Ovary (tissue), 9 donors: Measurements from ENCODE around the gene LSM12. TPM values are rescaled to one million over a fixed set of nuclear protein-coding genes. Genes with fewer than 3 reads are reported as not detected.
A peak's percentile ranks its signal among the peaks of the same experiment; 100 is the strongest.

Experiments
- DNase-seq, 5 donors: peaks; one replicate each; pipeline ENCODE4 v3.0.0-alpha.2; 2019 to 2020
- H3K27ac ChIP-seq, 2 donors: fragments of 200-600 bp; one replicate each; pipeline versions ENCODE4 v1.5.1 to v1.8.0; 2019 to 2022
- H3K27me3 ChIP-seq: fragments of 200-600 bp; one replicate; pipeline ENCODE4 v1.8.0; 2022
- H3K36me3 ChIP-seq: fragments of 200-600 bp; sonication (generic); one replicate; pipeline ENCODE4 v1.5.1; 2019
- H3K4me1 ChIP-seq: one replicate; pipeline ENCODE4 v1.8.1; 2013; ENCODE audit warnings: mild to moderate bottlenecking, moderate library complexity; ENCODE audit not compliant: insufficient read depth
- H3K4me3 ChIP-seq: fragments of 200-600 bp; sonication (generic); one replicate; pipeline ENCODE4 v1.5.1; 2017
- H3K9me3 ChIP-seq, 2 donors: fragments of 200-600 bp in 1 of 2; sonication (generic) in 1 of 2; one replicate each; pipeline versions ENCODE4 v1.5.1 to v1.8.1; 2013 to 2019; ENCODE audit warnings: mild to moderate bottlenecking in 1 of 2, moderate library complexity in 1 of 2
- CTCF ChIP-seq, 3 donors: fragments of 450-650 bp in 2 of 3; fragments of 200-600 bp in 1 of 3; IDR thresholded peaks; one replicate each; pipeline versions ENCODE4 v1.5.1 to v1.8.0; 2016 to 2022; ENCODE audit warnings: antibody characterized with exemption in 3 of 3, mild to moderate bottlenecking in 1 of 3
- EP300 ChIP-seq: sonication (generic); formaldehyde crosslinking; IDR thresholded peaks from one replicate; pipeline ENCODE4 v1.6.1; 2017; ENCODE audit warnings: antibody characterized with exemption
- POLR2A ChIP-seq: fragments of 450-650 bp; IDR thresholded peaks from one replicate; pipeline ENCODE4 v1.6.1; 2017; ENCODE audit warnings: antibody characterized with exemption, mild to moderate bottlenecking, moderate library complexity
- WGBS, 3 donors: extraction: QIAGEN DNeasy Blood & Tissue Kit in 1 of 3; methylation state at CpG; one replicate each; pipeline versions ENCODE4 v1.1.5 to v1.1.7; 2013 to 2017; 5-methylcytosine and 5-hydroxymethylcytosine counted together
- intact Hi-C, 4 donors: fragments of 100-400 bp; cut with DNase I; formaldehyde crosslinking; loops; one replicate each; pipeline versions ENCODE4 v1.11.0 to v1.15.1; 2022 to 2023
- polyA plus RNA-seq, 2 donors: library from polyadenylated mRNA; stranded (reverse); fragments of 200-250 nt in 1 of 2; fragments of 350-450 nt in 1 of 2; fragmentation: Illumina TruSeq in 1 of 2; extraction: RNeasy Lipid Tissue Mini Kit (QIAGEN cat#74804) in 1 of 2; gene quantifications; one replicate each; pipeline ENCODE4 v1.2.3, GENCODE V29; 2013 to 2014
- total RNA-seq, 7 donors: library from RNA; depleted of rRNA in 2 of 7; stranded (reverse); fragments of >200 nt in 2 of 7; fragmentation: NEBNext Ultra II Directional in 3 of 7; extraction: Animal tissue kit (Norgen Biotek cat#: 25700) in 3 of 7; gene quantifications; one replicate each; pipeline versions ENCODE4 v1.1.0 to v1.2.4, GENCODE V29; 2016 to 2023
- donor health status: DM: no; HTN: no; CAD: no; lungs with moderate emphysema.
- donor health status: DM: no; HTN: no; CAD: no.
- donor health status: Bipolar disorder and iron deficiency.
- donor health status: DM: yes; HTN: yes; CAD: no.
- donor health status: DM: no; HTN: no; CAD: no.
- donor health status: DM: yes; HTN: yes; CAD: no.

LSM12 gene
- total and polyA plus RNA-seq, 9 donors = 17.1 to 54.6 (median 36.4) TPM

GRCh38 chr17:44097110-44097958 is 30.9 kb upstream of the LSM12 start:
- TF ChIP-seq POLR2A (no peak), EP300 (no peak), CTCF (IDR thresholded peaks at IDR 0.05) (no peak)
- Histone ChIP-seq H3K27ac (peak overlapping the region; percentile 17 to 82), H3K9me3 (no peaks in the 10 kb centered on the region), H3K4me3 (no peak overlapping the region), H3K27me3 (no peaks in the 10 kb centered on the region), H3K4me1 (peaks cover 19% of the 10 kb centered on the region), H3K36me3 (no peaks in the 10 kb centered on the region)
- intact Hi-C loops = no loop called here
- 63 to 78% (median 75%) methylated on average over 11 to 13 of the region's 13 CpGs for WGBS, 3 donors
- DNase-seq = no peak

GRCh38 chr17:44095647-44096496 is 29.4 kb upstream of the LSM12 start:
- Histone ChIP-seq H3K4me3 (no peak overlapping the region), H3K27ac (peak overlapping the region; percentile 64 to 82), H3K36me3 (no peaks in the 10 kb centered on the region), H3K4me1 (peaks cover 19% of the 10 kb centered on the region), H3K9me3 (no peaks in the 10 kb centered on the region), H3K27me3 (no peaks in the 10 kb centered on the region)
- TF ChIP-seq EP300 = no peak
- no peak for TF ChIP-seq POLR2A
- TF ChIP-seq CTCF (IDR thresholded peaks at IDR 0.05) = peak in 1 of 3 donors; percentile 16
- DNase-seq = peak; percentile 73 to 80 (median 79)
- 1 to 9% (median 9%) methylated on average over 12 of the region's 12 CpGs for WGBS, 3 donors
- intact Hi-C loops = no loop called here

GRCh38 chr17:44095388-44095646 is 28.8 kb upstream of the LSM12 start:
- Histone ChIP-seq H3K4me1 (peaks cover 19% of the 10 kb centered on the region), H3K4me3 (no peak overlapping the region)
- WGBS, 3 donors = 0 to 2% (median 2%) methylated on average over 2 of the region's 2 CpGs

More at GRCh38 chr17:44095388-44095646, 28.8 kb upstream of the LSM12 start:
- TF ChIP-seq EP300 = no peak
- TF ChIP-seq POLR2A = no peak
- no peak for TF ChIP-seq CTCF (IDR thresholded peaks at IDR 0.05)
- intact Hi-C loops = no loop called here
- no peaks in the 10 kb centered on the region for H3K36me3 ChIP-seq
- DNase-seq = no peak
- H3K27ac ChIP-seq = peak overlapping the region; percentile 64 to 82
- H3K27me3 ChIP-seq = no peaks in the 10 kb centered on the region
- no peaks in the 10 kb centered on the region for H3K9me3 ChIP-seq
